ENCODE data around the gene DNAH9. TPM values are rescaled to one million over a fixed set of nuclear protein-coding genes. Genes with fewer than 3 reads are reported as not detected.

Gene DNAH9
- total RNA-seq, 1 experiment from 2014 or later: 0.22 TPM

GRCh38 chr17:11953924-11954323 is 355.7 kb downstream of the DNAH9 start:
- Histone ChIP-seq H2AFZ (ENCODE audit: low read length) (no peak overlapping the region), H3K9ac (ENCODE audit: extremely low read depth, insufficient read length, low read length) (no peak overlapping the region), H2AK5ac (ENCODE audit: insufficient read length, low read length) (no peak overlapping the region), H3K18ac (ENCODE audit: insufficient read length, low read depth, low read length) (no peak overlapping the region), H3K56ac (ENCODE audit: insufficient read length, low read depth, low read length) (no peak overlapping the region), H4K20me1 (ENCODE audit: control insufficient read depth, insufficient read depth, insufficient read length) (no peaks in the 10 kb centered on the region), H2BK120ac (ENCODE audit: low read depth, low read length, poor library complexity, severe bottlenecking) (no peak overlapping the region), H4K91ac (ENCODE audit: insufficient read length, low read depth, low read length) (no peak overlapping the region), H4K5ac (ENCODE audit: insufficient read length, low read depth, low read length) (no peak overlapping the region), H3K4me1 (ENCODE audit: insufficient read depth, low read length) (no peaks in the 10 kb centered on the region; the same call in 1 of the 2 replicates), H3T11ph (ENCODE audit: low read length) (no peak overlapping the region), H3K27ac (ENCODE audit: insufficient read length, low read depth, low read length) (no peak overlapping the region), H2BK15ac (ENCODE audit: low read depth, low read length) (no peak overlapping the region), H3K79me1 (ENCODE audit: insufficient read depth, low read depth, low read length, poor library complexity, severe bottlenecking) (no peaks in the 10 kb centered on the region), H3K14ac (ENCODE audit: insufficient read depth, low read length) (no peak overlapping the region), H4K8ac (replicated peaks; ENCODE audit: insufficient read length, low read depth, low read length) (no peak overlapping the region), H3K23me2 (ENCODE audit: insufficient read length, low read depth, low read length, poor library complexity, severe bottlenecking) (no peaks in the 10 kb centered on the region), H3K4ac (ENCODE audit: low read depth, low read length) (no peak overlapping the region), H2BK12ac (ENCODE audit: insufficient read length, low read depth, low read length) (no peak overlapping the region), H3K79me2 (ENCODE audit: insufficient read depth, low read length) (no peaks in the 10 kb centered on the region), H3K27me3 (ENCODE audit: insufficient read depth, low read length) (no peaks in the 10 kb centered on the region), H2BK20ac (ENCODE audit: low read depth, low read length, poor library complexity, severe bottlenecking) (no peak overlapping the region), H2BK5ac (ENCODE audit: insufficient read length, low read length) (no peak overlapping the region), H3K9me3 (ENCODE audit: control insufficient read depth, low read depth, low read length) (peaks cover 12% of the 10 kb centered on the region), H3K4me2 (ENCODE audit: insufficient read depth, insufficient read length, low read length) (no peak overlapping the region), H3K23ac (ENCODE audit: insufficient read length, low read depth, low read length) (no peak overlapping the region)
- WGBS (ENCODE audit: extremely low coverage, insufficient read length, low lambda C conversion rate): no CpG with 5 or more reads among the region's 1 CpG
- DNase-seq: no peak
- H3K4me1 Mint-ChIP-seq: peaks cover under 1 to 3% of the 10 kb centered on the region in 2 experiments; a peak in 1 of 4 replicates
- no peak for TF ChIP-seq CTCF (conservative IDR thresholded peaks at IDR 0.05)
- H3K4me3 Mint-ChIP-seq: no peak overlapping the region
- H3K9me3 Mint-ChIP-seq: peaks cover 24 to 28% of the 10 kb centered on the region in 2 experiments
- H3K27ac Mint-ChIP-seq: no peak overlapping the region
- no peaks in the 10 kb centered on the region for H3K27me3 Mint-ChIP-seq (ENCODE audit: low read depth)
- peaks cover 10 to 24% (median 16%) of the 10 kb centered on the region in 3 experiments for H3K36me3 Mint-ChIP-seq (ENCODE audit: insufficient read depth in 1 of 3, low read depth in 3 of 3)
